HG03095 (cell line): Measurements from ENCODE around the gene PHACTR2.

Experiments used
- ATAC-seq: cut with Tn5 transposase; IDR thresholded peaks from one replicate; pipeline ENCODE4 v1.9.1; 2021; ENCODE audit warnings: moderate library complexity; ENCODE audit not compliant: unreplicated experiment

The PHACTR2 gene

GRCh38 chr6:143696664-143697000 lies 18.9 kb downstream of the PHACTR2 start:
- ATAC-seq, result no peak

GRCh38 chr6:143697076-143697800 lies 19.5 kb downstream of the PHACTR2 start:
- ATAC-seq, result no peak

GRCh38 chr6:143698329-143698728 lies 20.6 kb downstream of the PHACTR2 start:
- no peak for ATAC-seq

GRCh38 chr6:143698759-143699429 lies 21.1 kb downstream of the PHACTR2 start:
- ATAC-seq, result no peak

- ATAC-seq, result no peak
These were observed 21.7 kb downstream of the PHACTR2 start for GRCh38 chr6:143699430-143699825.

GRCh38 chr6:143700684-143701348 lies 23.1 kb downstream of the PHACTR2 start:
- no peak for ATAC-seq

GRCh38 chr6:143701349-143702234 lies 23.8 kb downstream of the PHACTR2 start:
- ATAC-seq, result no peak

- no peak for ATAC-seq
These were observed 27.8 kb downstream of the PHACTR2 start for GRCh38 chr6:143705569-143705968.

GRCh38 chr6:143707697-143708096 lies 29.9 kb downstream of the PHACTR2 start:
- no peak for ATAC-seq

GRCh38 chr6:143708889-143709288 lies 31.1 kb downstream of the PHACTR2 start:
- ATAC-seq, result no peak

- no peak for ATAC-seq
These were observed 33.9 kb downstream of the PHACTR2 start for GRCh38 chr6:143711714-143712113.

GRCh38 chr6:143718472-143718871 lies 40.7 kb downstream of the PHACTR2 start:
- no peak for ATAC-seq

- no peak for ATAC-seq
These were observed 43.9 kb downstream of the PHACTR2 start for GRCh38 chr6:143721642-143722041.

GRCh38 chr6:143724876-143725275 lies 47.1 kb downstream of the PHACTR2 start:
- ATAC-seq, result no peak

- no peak for ATAC-seq
These were observed 48.4 kb downstream of the PHACTR2 start for GRCh38 chr6:143726015-143726647.

- ATAC-seq, result no peak
These were observed 49.3 kb downstream of the PHACTR2 start for GRCh38 chr6:143727035-143727434.

GRCh38 chr6:143731789-143732188 lies 54.0 kb downstream of the PHACTR2 start:
- ATAC-seq, result no peak

- no peak for ATAC-seq
These were observed 54.8 kb downstream of the PHACTR2 start for GRCh38 chr6:143732536-143732935.

- no peak for ATAC-seq
These were observed 55.7 kb downstream of the PHACTR2 start for GRCh38 chr6:143733510-143733909.

GRCh38 chr6:143734641-143735063 lies 56.9 kb downstream of the PHACTR2 start:
- no peak for ATAC-seq
